Endothelial cell (in vitro differentiated cells): ENCODE results near the gene PTGES. TPM values are rescaled to one million over a fixed set of nuclear protein-coding genes. Genes with fewer than 3 reads are reported as not detected.

Source experiments
- DNase-seq: peaks from one replicate; pipeline ENCODE4 v3.0.0; 2021; ENCODE audit warnings: low spot score
- H3K27ac Mint-ChIP-seq: one replicate; pipeline ENCODE4 v1.8.0; 2021; ENCODE audit warnings: mixed read lengths, inconsistent platforms; ENCODE audit not compliant: unreplicated experiment
- H3K27me3 Mint-ChIP-seq: one replicate; pipeline ENCODE4 v1.8.0; 2021; ENCODE audit warnings: mild to moderate bottlenecking, moderate library complexity, mixed read lengths, inconsistent platforms; ENCODE audit not compliant: unreplicated experiment
- H3K36me3 Mint-ChIP-seq: one replicate; pipeline ENCODE4 v1.8.0; 2021; ENCODE audit warnings: mild to moderate bottlenecking, low read depth, mixed read lengths, inconsistent platforms; ENCODE audit not compliant: unreplicated experiment
- H3K4me1 Mint-ChIP-seq: one replicate; pipeline ENCODE4 v1.8.0; 2021; ENCODE audit warnings: mild to moderate bottlenecking, mixed read lengths, inconsistent platforms; ENCODE audit not compliant: unreplicated experiment
- H3K4me3 Mint-ChIP-seq: one replicate; pipeline ENCODE4 v1.8.0; 2021; ENCODE audit warnings: mild to moderate bottlenecking, mixed read lengths, inconsistent platforms; ENCODE audit not compliant: unreplicated experiment
- H3K9me3 Mint-ChIP-seq: one replicate; pipeline ENCODE4 v1.8.0; 2021; ENCODE audit warnings: mixed read lengths, inconsistent platforms; ENCODE audit not compliant: unreplicated experiment
- total RNA-seq: library from RNA; stranded (reverse); fragmentation: NEBNext Ultra II Directional; extraction: Animal tissue kit (Norgen Biotek cat#: 25700); gene quantifications from one replicate; pipeline ENCODE4 v1.2.1, GENCODE V29; 2021; ENCODE audit not compliant: unreplicated experiment
- TF ChIP-seq, protein P1 (sequence below): fragments of 200-600 bp; sonication (generic); IDR thresholded peaks from one replicate; pipeline ENCODE4 v1.5.0; 2021; ENCODE audit warnings: antibody characterized with exemption; ENCODE audit not compliant: unreplicated experiment

PTGES gene
- total RNA-seq, 1 donor from 2014 or later = 0.15 TPM

DNA sequence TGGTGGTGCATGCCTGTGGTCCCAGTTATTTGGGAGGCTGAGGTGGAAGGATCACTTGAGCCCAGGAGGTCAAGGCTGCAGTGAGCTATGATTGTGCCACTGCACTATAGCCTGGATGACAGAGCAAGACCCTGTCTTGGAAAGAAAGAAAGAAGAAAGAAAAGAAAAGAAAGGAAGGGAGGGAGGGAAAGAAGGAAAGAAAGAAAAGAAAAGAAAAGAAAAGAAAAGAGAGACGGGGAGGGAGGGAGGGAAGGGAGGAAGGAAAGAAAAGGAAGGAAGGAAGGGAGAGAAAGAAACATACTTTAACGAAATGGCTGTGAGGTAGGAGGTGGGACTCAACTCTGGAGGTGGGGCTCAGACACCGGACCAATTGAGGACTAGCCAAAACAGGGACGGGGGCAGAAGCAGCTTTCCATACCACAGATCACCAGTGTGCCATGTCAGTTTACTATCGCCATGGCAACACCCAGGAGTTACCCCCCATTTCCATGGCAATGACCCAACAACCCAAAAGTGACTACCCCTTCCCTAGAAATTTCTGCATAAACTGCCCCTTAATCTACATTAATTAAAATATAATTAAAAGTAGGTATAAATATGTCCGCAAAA is 21.3 kb downstream of the PTGES start:
- Mint-ChIP-seq H3K27me3 (no peaks in the 10 kb centered on the region), H3K27ac (no peak overlapping the region), H3K4me1 (peaks cover 2% of the 10 kb centered on the region), H3K4me3 (no peak overlapping the region), H3K9me3 (no peaks in the 10 kb centered on the region), H3K36me3 (no peaks in the 10 kb centered on the region)
- no peak for DNase-seq
- TF ChIP-seq, protein P1, sequence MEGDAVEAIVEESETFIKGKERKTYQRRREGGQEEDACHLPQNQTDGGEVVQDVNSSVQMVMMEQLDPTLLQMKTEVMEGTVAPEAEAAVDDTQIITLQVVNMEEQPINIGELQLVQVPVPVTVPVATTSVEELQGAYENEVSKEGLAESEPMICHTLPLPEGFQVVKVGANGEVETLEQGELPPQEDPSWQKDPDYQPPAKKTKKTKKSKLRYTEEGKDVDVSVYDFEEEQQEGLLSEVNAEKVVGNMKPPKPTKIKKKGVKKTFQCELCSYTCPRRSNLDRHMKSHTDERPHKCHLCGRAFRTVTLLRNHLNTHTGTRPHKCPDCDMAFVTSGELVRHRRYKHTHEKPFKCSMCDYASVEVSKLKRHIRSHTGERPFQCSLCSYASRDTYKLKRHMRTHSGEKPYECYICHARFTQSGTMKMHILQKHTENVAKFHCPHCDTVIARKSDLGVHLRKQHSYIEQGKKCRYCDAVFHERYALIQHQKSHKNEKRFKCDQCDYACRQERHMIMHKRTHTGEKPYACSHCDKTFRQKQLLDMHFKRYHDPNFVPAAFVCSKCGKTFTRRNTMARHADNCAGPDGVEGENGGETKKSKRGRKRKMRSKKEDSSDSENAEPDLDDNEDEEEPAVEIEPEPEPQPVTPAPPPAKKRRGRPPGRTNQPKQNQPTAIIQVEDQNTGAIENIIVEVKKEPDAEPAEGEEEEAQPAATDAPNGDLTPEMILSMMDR = no peak

DNA sequence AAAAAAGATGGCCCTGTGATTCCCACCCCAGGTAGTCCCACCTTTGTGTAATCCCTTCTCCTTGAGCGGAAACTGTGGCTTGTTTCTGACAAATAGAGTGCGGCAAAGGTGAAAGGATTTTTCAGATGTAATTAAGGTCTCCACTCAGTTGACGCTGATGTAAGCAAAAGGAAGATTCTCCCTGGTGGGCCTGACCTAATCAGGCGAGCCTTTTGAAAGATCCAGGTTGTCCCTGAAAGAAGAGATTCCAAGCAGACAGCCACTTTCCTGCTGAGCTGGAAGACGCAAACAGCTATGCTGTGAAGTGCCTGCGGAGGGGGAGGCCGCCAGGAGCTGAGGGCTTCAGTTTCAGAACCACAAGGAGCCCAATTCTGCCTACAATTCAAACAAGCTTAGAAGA is 24.1 kb downstream of the PTGES start:
- no peak for DNase-seq
- Mint-ChIP-seq H3K4me1 (peaks cover 2% of the 10 kb centered on the region), H3K36me3 (no peaks in the 10 kb centered on the region), H3K27ac (no peak overlapping the region), H3K27me3 (no peaks in the 10 kb centered on the region), H3K9me3 (no peaks in the 10 kb centered on the region), H3K4me3 (no peak overlapping the region)
- TF ChIP-seq, protein P1 = no peak

DNA sequence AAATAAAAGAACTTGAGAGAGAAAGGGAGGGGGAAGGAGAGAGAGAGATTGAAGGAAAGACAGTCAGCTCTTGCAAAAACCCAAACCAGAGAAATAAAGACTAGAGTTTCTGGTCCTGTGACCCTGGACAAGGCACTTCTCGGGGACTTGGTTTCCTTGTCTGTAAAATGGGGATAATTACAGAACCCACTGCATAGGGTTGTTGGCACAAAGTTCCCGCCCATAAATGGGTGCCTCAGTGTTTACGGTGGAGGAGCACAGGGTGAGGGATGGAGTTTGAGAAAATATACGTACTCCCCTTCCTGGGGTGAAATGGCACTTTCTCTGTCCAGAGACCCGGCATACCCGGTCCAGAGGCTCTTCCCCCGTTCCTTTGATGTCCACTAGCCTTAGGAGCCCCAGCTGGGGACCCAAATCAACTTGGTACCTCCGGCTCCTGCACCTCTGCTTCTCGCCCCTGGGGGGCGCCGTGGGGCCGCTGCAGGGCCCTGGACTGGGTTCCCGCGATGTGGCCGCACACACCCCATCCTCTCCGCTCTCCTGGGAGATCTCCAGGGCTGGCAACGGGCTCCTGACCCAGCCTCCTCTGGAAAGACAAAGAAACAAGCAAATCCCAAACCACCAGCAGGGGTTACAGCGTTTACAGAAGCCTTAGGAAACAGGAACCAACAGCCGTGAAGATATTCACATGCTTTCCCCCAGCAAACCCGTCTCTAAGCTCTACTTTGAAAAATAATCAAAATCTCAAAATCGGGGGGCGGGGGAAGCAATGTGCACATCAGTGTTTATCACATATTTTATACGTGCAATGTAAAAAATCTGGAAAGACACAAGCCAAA is 26.3 kb downstream of the PTGES start:
- H3K27ac Mint-ChIP-seq = no peak overlapping the region
- TF ChIP-seq, protein P1 = peak; percentile 86
- no peaks in the 10 kb centered on the region for H3K36me3 Mint-ChIP-seq
- no peaks in the 10 kb centered on the region for H3K9me3 Mint-ChIP-seq
- H3K4me1 Mint-ChIP-seq = peaks cover 2% of the 10 kb centered on the region
- no peaks in the 10 kb centered on the region for H3K27me3 Mint-ChIP-seq
- DNase-seq = peak; percentile 79
- no peak overlapping the region for H3K4me3 Mint-ChIP-seq

DNA sequence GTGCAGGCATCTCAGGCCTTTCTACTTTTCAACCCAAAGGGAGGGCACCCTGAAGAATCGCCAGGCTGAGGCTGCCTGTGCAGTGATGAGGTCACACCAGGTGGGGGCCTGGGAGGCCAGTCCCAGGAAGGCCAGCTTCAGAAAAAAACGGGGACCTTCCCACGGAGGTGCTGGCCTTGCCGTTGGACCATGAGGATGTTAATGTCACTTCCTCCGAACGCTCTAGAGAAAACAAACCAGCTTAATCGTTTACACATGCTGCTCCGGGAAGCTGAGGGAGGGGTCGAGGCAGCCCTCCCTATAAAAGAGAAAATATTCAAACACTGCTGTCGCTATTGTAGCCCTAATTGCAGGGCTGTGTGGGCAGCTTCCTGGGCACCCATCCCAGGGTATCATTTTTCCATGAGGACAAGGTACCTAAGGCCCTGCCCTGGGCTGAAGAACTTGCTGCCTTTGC is 27.0 kb downstream of the PTGES start:
- no peak for DNase-seq
- H3K36me3 Mint-ChIP-seq = no peaks in the 10 kb centered on the region
- peaks cover 2% of the 10 kb centered on the region for H3K4me1 Mint-ChIP-seq
- TF ChIP-seq, protein P1 = no peak
- H3K4me3 Mint-ChIP-seq = no peak overlapping the region
- no peak overlapping the region for H3K27ac Mint-ChIP-seq
- H3K27me3 Mint-ChIP-seq = no peaks in the 10 kb centered on the region
- H3K9me3 Mint-ChIP-seq = no peaks in the 10 kb centered on the region
